WERI-Rb-1 (cell line): ENCODE results near the gene PTGDS.

Experiments used
- DNase-seq: peaks from one replicate; pipeline ENCODE4 v3.0.0-alpha.2; 2020
- H3K27ac ChIP-seq: fragments of 250-450 bp; sonication (Bioruptor Pico); 2 replicates; pipeline ENCODE4 v1.5.1; 2020; ENCODE audit warnings: mild to moderate bottlenecking, moderate library complexity
- H3K27me3 ChIP-seq: fragments of 250-450 bp; sonication (Bioruptor Pico); 2 replicates; pipeline ENCODE4 v1.5.1; 2021; ENCODE audit warnings: mild to moderate bottlenecking, low read depth, moderate library complexity; ENCODE audit not compliant: insufficient read depth, severe bottlenecking
- H3K36me3 ChIP-seq: fragments of 250-450 bp; sonication (Bioruptor Pico); 2 replicates; pipeline ENCODE4 v1.5.1; 2020; ENCODE audit warnings: mild to moderate bottlenecking, moderate library complexity
- H3K4me3 ChIP-seq: 2 replicates; pipeline ENCODE4 v1.5.1; 2011; ENCODE audit warnings: low read depth, mild to moderate bottlenecking, control low read depth, low read length
- H3K9me3 ChIP-seq: fragments of 250-450 bp; sonication (Bioruptor Pico); 2 replicates; pipeline ENCODE4 v1.5.1; 2021; ENCODE audit warnings: mild to moderate bottlenecking, moderate library complexity; ENCODE audit not compliant: severe bottlenecking
- CTCF ChIP-seq: IDR thresholded peaks from 2 replicates; pipeline ENCODE4 v1.5.1; 2011; ENCODE audit warnings: low read depth, mild to moderate bottlenecking, control low read depth, inconsistent platforms, low read length

Gene PTGDS

GRCh38 chr9:136977223-136977622, at the start of gene PTGDS:
TSS of gene PTGDS (plus strand) at chr9:136977504. CDS start at chr9:136977579, 75 bp downstream.
- DNase-seq, result no peak
- Histone ChIP-seq H3K27me3 (no peaks in the 10 kb centered on the region), H3K36me3 (no peaks in the 10 kb centered on the region), H3K4me3 (no peak within 1 kb of the TSS), H3K9me3 (no peaks in the 10 kb centered on the region), H3K27ac (no peak within 1 kb of the TSS)
- TF ChIP-seq CTCF, result no peak

DNA sequence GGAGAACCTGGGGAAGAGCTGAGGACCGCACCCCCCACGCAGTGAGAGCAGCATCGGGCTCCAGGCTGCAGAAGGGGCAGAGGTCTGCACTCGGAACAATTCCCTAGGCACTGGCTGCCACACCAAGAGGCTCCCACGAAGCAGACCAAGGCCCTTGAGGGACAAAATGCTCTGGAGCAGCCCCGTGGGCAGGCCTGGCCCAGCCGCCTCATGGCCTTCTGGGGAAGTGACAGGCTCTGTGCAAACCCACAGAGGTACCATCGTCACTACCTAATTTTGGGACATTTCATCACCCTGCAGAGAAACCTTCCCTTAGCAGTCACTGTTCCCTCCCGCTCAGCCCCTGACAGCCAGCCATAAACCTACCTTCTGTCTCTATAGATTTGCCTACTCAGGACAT, 48.7 kb upstream of the PTGDS start:
- H3K27me3 ChIP-seq, result no peaks in the 10 kb centered on the region
- no peak for TF ChIP-seq CTCF
- no peak overlapping the region for H3K4me3 ChIP-seq
- no peak overlapping the region for H3K27ac ChIP-seq
- peaks cover 40% of the 10 kb centered on the region for H3K36me3 ChIP-seq
- no peak for DNase-seq
- no peaks in the 10 kb centered on the region for H3K9me3 ChIP-seq

DNA sequence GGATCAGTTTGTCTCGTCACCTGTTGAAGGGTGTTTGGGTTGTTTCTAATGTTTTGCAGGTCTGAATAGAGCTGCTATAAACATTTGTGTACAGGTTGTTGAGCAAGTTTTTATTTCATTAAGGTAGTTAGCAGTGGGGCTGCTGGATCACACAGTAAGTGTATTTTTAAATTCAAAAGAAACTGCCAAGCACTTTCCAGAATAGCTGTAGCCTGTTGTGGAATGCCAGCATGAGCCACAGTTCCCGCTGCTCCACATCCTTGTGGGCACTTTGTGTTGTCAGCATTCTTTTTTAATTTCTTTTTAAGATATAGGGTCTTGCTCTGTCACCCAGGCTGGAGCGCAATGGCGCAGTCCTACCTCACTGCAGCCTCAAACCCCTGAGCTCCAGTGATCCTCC, 47.3 kb upstream of the PTGDS start:
- Histone ChIP-seq H3K36me3 (peaks cover 44% of the 10 kb centered on the region), H3K27me3 (no peaks in the 10 kb centered on the region), H3K9me3 (no peaks in the 10 kb centered on the region), H3K27ac (no peak overlapping the region), H3K4me3 (no peak overlapping the region)
- no peak for DNase-seq
- no peak for TF ChIP-seq CTCF

- Histone ChIP-seq H3K27ac (no peak overlapping the region), H3K27me3 (no peaks in the 10 kb centered on the region), H3K36me3 (peaks cover 28% of the 10 kb centered on the region), H3K9me3 (no peaks in the 10 kb centered on the region), H3K4me3 (no peak overlapping the region)
- no peak for DNase-seq
- TF ChIP-seq CTCF, result no peak
Observed at GRCh38 chr9:136931611-136932130, 45.6 kb upstream of the PTGDS start.

DNA sequence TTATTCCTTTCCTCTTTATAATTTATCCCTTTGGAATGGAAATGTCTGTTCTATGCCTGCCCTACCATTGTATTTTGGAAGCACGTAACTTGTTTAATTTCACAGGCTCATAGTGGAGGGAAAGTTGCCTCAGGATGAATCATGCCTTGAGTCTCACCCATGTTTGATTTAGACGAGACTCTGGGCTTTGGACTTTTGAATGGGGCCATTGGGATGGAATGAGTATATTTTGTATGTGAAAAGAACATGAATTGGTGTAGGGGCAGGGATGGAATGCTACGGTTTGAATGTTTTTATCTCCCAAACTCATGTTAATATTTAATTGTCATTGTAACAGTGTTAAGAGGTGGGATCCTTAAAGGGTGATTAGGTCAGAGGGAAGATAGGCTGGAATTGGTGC, 43.0 kb upstream of the PTGDS start:
- DNase-seq, result no peak
- Histone ChIP-seq H3K4me3 (no peak overlapping the region), H3K27ac (no peak overlapping the region), H3K27me3 (no peaks in the 10 kb centered on the region), H3K36me3 (peaks cover 23% of the 10 kb centered on the region), H3K9me3 (no peaks in the 10 kb centered on the region)
- TF ChIP-seq CTCF, result no peak

DNA sequence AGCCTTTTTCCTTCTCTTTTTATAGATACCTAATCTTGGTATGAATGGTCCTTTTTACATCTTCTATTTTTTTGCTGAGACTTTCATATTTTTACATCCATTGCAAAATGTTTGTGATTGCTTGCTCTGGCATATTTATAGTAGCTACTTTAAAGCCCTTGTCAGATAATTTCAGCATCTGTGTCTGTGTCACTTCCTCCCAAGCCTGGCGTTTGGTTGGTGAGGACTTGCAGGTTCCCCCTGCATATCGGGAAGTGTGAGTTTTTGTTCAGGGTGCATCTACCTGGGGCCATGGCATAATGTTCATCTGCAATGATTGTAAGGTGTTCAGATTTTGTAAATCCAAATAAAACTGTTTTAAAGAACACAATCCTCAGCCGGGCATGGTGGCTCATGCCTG, 41.7 kb upstream of the PTGDS start:
- no peak overlapping the region for H3K4me3 ChIP-seq
- peaks cover 33% of the 10 kb centered on the region for H3K36me3 ChIP-seq
- H3K9me3 ChIP-seq, result no peaks in the 10 kb centered on the region
- no peak for TF ChIP-seq CTCF
- H3K27ac ChIP-seq, result no peak overlapping the region
- DNase-seq, result no peak
- no peaks in the 10 kb centered on the region for H3K27me3 ChIP-seq
